Measurements from ENCODE around the gene ELANE.

Gene ELANE

GRCh38 chr19:902093-902370 is 49.9 kb downstream of the ELANE start:
- no peak for DNase-seq
- in situ Hi-C loops (cut with HindIII; ENCODE audit: low pct_ligation_motif_present, low pct_unique_long_range_greater_than_20kb, low sequenced_read_pairs): no loop called here

DNA sequence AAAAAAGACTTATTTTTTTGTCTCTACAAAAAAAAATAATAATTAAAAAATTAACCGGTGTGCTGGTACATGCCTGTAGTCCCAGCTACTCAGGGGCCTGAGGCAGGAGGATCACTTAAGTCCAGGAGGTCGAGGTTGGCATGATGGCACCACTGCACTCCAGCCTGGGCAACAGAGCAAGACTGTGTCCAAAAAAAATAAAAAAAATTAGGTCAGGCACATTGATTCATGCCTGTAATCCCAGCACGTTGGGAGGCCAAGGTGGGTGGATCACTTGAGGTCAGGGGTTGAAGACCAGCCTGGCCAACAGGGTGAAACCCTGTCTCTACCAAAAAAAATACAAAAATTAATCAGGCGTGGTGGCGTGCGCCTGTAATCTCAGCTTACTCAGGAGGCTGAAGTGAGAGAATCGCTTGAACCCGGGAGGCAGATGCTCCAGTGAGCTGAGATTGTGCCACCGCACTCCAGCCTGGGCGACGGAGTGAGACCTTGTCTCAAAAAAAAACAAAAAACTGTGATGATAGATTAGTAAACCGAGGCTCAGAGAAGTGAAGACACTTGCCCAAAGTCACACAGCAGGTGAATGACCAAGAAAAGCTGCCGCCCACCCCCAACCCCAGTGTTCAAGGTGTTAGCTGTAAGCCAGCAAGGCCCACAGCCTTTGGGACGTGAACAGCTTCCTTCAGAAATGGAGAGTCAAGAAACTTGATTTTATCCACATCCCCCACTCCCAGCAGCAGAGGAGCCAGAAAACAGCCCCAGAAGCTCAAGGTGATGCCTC is 50.5 kb downstream of the ELANE start:
- in situ Hi-C loops (cut with HindIII; ENCODE audit: low pct_ligation_motif_present, low pct_unique_long_range_greater_than_20kb, low sequenced_read_pairs): no loop called here
- no peak for DNase-seq

- in situ Hi-C loops (cut with HindIII; ENCODE audit: low pct_ligation_motif_present, low pct_unique_long_range_greater_than_20kb, low sequenced_read_pairs): no loop called here
- no peak for DNase-seq
Observed at GRCh38 chr19:903266-903797, 51.2 kb downstream of the ELANE start.

- DNase-seq: no peak
- in situ Hi-C loops (cut with HindIII; ENCODE audit: low pct_ligation_motif_present, low pct_unique_long_range_greater_than_20kb, low sequenced_read_pairs): no loop called here
Observed at GRCh38 chr19:904545-904944, 52.4 kb downstream of the ELANE start.

All from ACHN (cell line).